HG03045 (cell line): ENCODE results near the gene THRB.

ENCODE experiments used
- ATAC-seq: cut with Tn5 transposase; IDR thresholded peaks from one replicate; pipeline ENCODE4 v1.9.1; 2021; ENCODE audit warnings: mild to moderate bottlenecking, moderate library complexity; ENCODE audit not compliant: unreplicated experiment

The THRB gene

GRCh38 chr3:24513463-24513862 lies 18.8 kb upstream of the THRB start:
- ATAC-seq: no peak

GRCh38 chr3:24512564-24513197 lies 18.0 kb upstream of the THRB start:
- no peak for ATAC-seq

- no peak for ATAC-seq
Observed at GRCh38 chr3:24510030-24510648, 15.5 kb upstream of the THRB start.

GRCh38 chr3:24508423-24508839 lies 13.8 kb upstream of the THRB start:
- ATAC-seq: no peak

- no peak for ATAC-seq
Observed at GRCh38 chr3:24507776-24508422, 13.2 kb upstream of the THRB start.

- no peak for ATAC-seq
Observed at GRCh38 chr3:24506966-24507775, 12.5 kb upstream of the THRB start.

- no peak for ATAC-seq
Observed at GRCh38 chr3:24505691-24506550, 11.3 kb upstream of the THRB start.

- ATAC-seq: no peak
Observed at GRCh38 chr3:24504772-24505171, 10.1 kb upstream of the THRB start.

GRCh38 chr3:24503616-24504113 lies 9.0 kb upstream of the THRB start:
- ATAC-seq: no peak

GRCh38 chr3:24502690-24503089 lies 8.0 kb upstream of the THRB start:
- no peak for ATAC-seq

- no peak for ATAC-seq
Observed at GRCh38 chr3:24500806-24501205, 6.2 kb upstream of the THRB start.

GRCh38 chr3:24499991-24500390 lies 5.3 kb upstream of the THRB start:
- ATAC-seq: no peak

- ATAC-seq: no peak
Observed at GRCh38 chr3:24498796-24499195, 4.1 kb upstream of the THRB start.

- no peak for ATAC-seq
Observed at GRCh38 chr3:24498391-24498790, 3.7 kb upstream of the THRB start.

GRCh38 chr3:24497942-24498341 lies 3.3 kb upstream of the THRB start:
- ATAC-seq: no peak

GRCh38 chr3:24496529-24497482 lies 2.2 kb upstream of the THRB start:
- ATAC-seq: no peak

- ATAC-seq: no peak
Observed at GRCh38 chr3:24495326-24495994, 810 bp upstream of the THRB start.

GRCh38 chr3:24493746-24494617 lies 668 bp downstream of the THRB start:
- no peak for ATAC-seq
